DOHH2 (cell line): ENCODE measurements around the gene NAXD.

Experiments
- CTCF ChIP-seq: fragments of 200-600 bp; sonication (generic); IDR thresholded peaks from one replicate; pipeline ENCODE4 v1.5.1; 2014; ENCODE audit warnings: antibody characterized with exemption, mild to moderate bottlenecking, low read depth, low read length; ENCODE audit not compliant: poor library complexity, severe bottlenecking
- EZH2phosphoT487 ChIP-seq: fragments of 200-600 bp; sonication (generic); IDR thresholded peaks from 2 replicates; pipeline ENCODE4 v1.6.1; 2017; ENCODE audit warnings: borderline replicate concordance, mild to moderate bottlenecking, antibody characterized with exemption, low read length, moderate library complexity, mixed read lengths

- TF ChIP-seq EZH2phosphoT487 (no peak), CTCF (no peak)
These were observed 37.9 kb downstream of the NAXD start for GRCh38 chr13:110653271-110653670.
